A549 (cell line): ENCODE data around the gene MYT1.

ENCODE experiments used
- BHLHE40 ChIP-seq: IDR thresholded peaks from 2 replicates; pipeline ENCODE4 v1.6.1; 2012; ENCODE audit warnings: low read depth, low read length, inconsistent platforms
- CTCF ChIP-seq: fragments of >200 bp; sonication (Bioruptor Twin); formaldehyde crosslinking; IDR thresholded peaks from 3 replicates; pipeline ENCODE4 v1.5.1; 2016
- MAFK ChIP-seq: fragments of 450-650 bp; IDR thresholded peaks from 2 replicates; pipeline ENCODE4 v1.6.1; 2014; ENCODE audit not compliant: partially characterized antibody
- MAX ChIP-seq: IDR thresholded peaks from 2 replicates; pipeline ENCODE4 v1.6.1; 2012
- POLR2A ChIP-seq: IDR thresholded peaks from 2 replicates; pipeline ENCODE4 v1.6.1; 2012; ENCODE audit warnings: mild to moderate bottlenecking, low read length
- REST ChIP-seq: fragments of 200-600 bp; sonication (generic); IDR thresholded peaks from 2 replicates; pipeline ENCODE4 v1.6.1; 2016; ENCODE audit warnings: antibody characterized with exemption, mild to moderate bottlenecking, moderate library complexity
- USF2 ChIP-seq: fragments of 450-650 bp; IDR thresholded peaks from 2 replicates; pipeline ENCODE4 v1.6.1; 2014; ENCODE audit warnings: antibody characterized with exemption

GRCh38 chr20:64189986-64190385, 25.7 kb downstream of the MYT1 start:
- TF ChIP-seq REST: no peak
- TF ChIP-seq POLR2A: no peak
- no peak for TF ChIP-seq MAX
- no peak for TF ChIP-seq BHLHE40
- no peak for TF ChIP-seq USF2
- TF ChIP-seq CTCF: no peak
- TF ChIP-seq MAFK: no peak
